Colonic mucosa (tissue), 4 donors: ENCODE measurements around the gene RAPGEF5. TPM values are rescaled to one million over a fixed set of nuclear protein-coding genes. Genes with fewer than 3 reads are reported as not detected.
"Not testable (repeated sequence)": the region's sequence is repeated elsewhere in the genome, so short reads cannot be mapped to it uniquely, and the experiment has no call there.

Experiments
- DNase-seq: peaks from one replicate; pipeline ENCODE4 v3.0.0-alpha.2; 2020
- H3K27ac ChIP-seq: fragments of 200-600 bp; one replicate; pipeline ENCODE4 v1.8.0; 2021
- H3K27me3 ChIP-seq: fragments of 200-600 bp; one replicate; pipeline ENCODE4 v1.8.0; 2021
- H3K36me3 ChIP-seq: fragments of 200-600 bp; one replicate; pipeline ENCODE4 v1.8.0; 2021
- H3K4me1 ChIP-seq: fragments of 200-600 bp; one replicate; pipeline ENCODE4 v1.8.0; 2021; ENCODE audit warnings: mild to moderate bottlenecking
- H3K4me3 ChIP-seq: fragments of 200-600 bp; one replicate; pipeline ENCODE4 v1.8.0; 2021
- H3K9ac ChIP-seq, 2 donors: one replicate each; pipeline ENCODE4 v1.7.0; 2013; ENCODE audit warnings: control low read depth in 2 of 2, low read depth in 2 of 2, low read length in 2 of 2
- H3K9me3 ChIP-seq: fragments of 200-600 bp; one replicate; pipeline ENCODE4 v1.8.0; 2021
- intact Hi-C: fragments of 100-400 bp; cut with DNase I; formaldehyde crosslinking; loops from one replicate; pipeline ENCODE4 v1.14.1; 2022
- total RNA-seq, 2 donors: library from RNA; stranded (reverse); fragmentation: NEBNext Ultra II Directional in 1 of 2; extraction: Animal tissue kit (Norgen Biotek cat#: 25700) in 1 of 2; gene quantifications; one replicate each; pipeline ENCODE4 v1.2.1, GENCODE V29; 2021
- TF ChIP-seq, protein P1 (sequence below): fragments of 200-600 bp; IDR thresholded peaks from one replicate; pipeline ENCODE4 v1.8.0; 2022; ENCODE audit warnings: antibody characterized with exemption, mild to moderate bottlenecking
- donor health status: healthy.
- donor health status: DM: no; HTN: no; CAD: no.
- donor health status: DM: no; HTN: no; CAD: no.

RAPGEF5 gene
- total RNA-seq, 2 donors from 2014 or later: 39.9 to 42.2 TPM

DNA sequence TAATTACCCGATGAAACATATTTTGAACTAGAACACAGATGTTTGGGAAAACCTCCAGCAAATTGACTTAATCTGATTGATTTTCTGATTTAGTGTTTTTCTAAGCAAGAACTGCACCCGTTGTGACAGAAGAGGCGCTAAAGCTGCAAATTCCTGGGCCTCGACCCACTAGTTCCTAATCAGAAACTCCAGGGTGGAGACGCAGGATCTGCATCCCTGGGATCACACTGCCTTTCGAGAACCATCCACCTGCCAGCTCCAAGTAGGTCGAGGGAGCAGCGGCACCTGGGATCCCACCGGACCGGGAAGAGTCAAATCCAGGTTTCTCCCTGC, 274.4 kb downstream of the RAPGEF5 start:
- intact Hi-C loops: no loop called here
- Histone ChIP-seq H3K36me3 (no peaks in the 10 kb centered on the region), H3K4me1 (no peaks in the 10 kb centered on the region), H3K9me3 (no peaks in the 10 kb centered on the region), H3K27ac (peak overlapping the region; percentile 73), H3K4me3 (peak overlapping the region; percentile 48), H3K27me3 (no peaks in the 10 kb centered on the region), H3K9ac (peak overlapping the region; percentile 43 to 68)
- TF ChIP-seq, protein P1, sequence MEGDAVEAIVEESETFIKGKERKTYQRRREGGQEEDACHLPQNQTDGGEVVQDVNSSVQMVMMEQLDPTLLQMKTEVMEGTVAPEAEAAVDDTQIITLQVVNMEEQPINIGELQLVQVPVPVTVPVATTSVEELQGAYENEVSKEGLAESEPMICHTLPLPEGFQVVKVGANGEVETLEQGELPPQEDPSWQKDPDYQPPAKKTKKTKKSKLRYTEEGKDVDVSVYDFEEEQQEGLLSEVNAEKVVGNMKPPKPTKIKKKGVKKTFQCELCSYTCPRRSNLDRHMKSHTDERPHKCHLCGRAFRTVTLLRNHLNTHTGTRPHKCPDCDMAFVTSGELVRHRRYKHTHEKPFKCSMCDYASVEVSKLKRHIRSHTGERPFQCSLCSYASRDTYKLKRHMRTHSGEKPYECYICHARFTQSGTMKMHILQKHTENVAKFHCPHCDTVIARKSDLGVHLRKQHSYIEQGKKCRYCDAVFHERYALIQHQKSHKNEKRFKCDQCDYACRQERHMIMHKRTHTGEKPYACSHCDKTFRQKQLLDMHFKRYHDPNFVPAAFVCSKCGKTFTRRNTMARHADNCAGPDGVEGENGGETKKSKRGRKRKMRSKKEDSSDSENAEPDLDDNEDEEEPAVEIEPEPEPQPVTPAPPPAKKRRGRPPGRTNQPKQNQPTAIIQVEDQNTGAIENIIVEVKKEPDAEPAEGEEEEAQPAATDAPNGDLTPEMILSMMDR: no peak
- no peak for DNase-seq

DNA sequence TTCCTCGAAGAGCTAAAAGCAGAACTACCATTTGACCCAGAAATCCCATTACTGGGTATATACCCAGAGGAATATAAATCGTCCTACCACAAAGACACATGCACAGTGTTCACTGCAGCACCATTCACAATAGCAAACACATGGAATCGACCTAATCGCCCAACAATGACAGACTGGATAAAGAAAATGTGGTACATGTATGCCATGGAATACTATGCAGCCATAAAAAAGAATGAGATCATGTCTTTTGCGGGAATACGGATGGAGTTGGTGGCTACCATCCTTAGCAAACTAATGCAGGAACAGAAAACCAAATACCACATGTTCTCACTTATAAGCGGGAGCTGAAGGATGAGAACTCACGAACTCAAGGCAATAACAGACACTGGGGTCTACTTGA, 276.7 kb downstream of the RAPGEF5 start:
- H3K27ac ChIP-seq, H3K36me3 ChIP-seq, H3K9ac ChIP-seq, H3K4me3 ChIP-seq, DNase-seq, H3K4me1 ChIP-seq, intact Hi-C loops, H3K27me3 ChIP-seq, H3K9me3 ChIP-seq: not testable (repeated sequence)

DNA sequence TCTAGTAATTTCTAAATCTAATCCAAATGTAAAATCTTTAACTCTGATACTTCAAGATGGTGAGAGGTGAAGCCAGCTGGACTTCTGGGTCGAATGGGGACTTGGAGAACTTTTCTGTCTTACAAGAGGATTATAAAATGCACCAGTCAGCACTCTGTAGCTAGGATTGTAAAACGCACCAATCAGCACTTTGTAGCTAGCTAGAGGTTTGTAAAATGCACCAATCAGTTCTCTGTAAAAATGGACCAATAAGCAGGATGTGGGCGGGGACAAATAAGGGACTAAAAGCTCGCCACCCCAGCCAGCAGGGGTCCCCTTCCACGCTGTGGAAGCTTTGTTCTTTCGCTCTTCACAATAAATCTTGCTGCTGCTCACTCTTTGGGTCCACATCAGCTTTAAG, 278.1 kb downstream of the RAPGEF5 start:
- H3K4me3 ChIP-seq, H3K9ac ChIP-seq, DNase-seq, H3K27ac ChIP-seq, H3K36me3 ChIP-seq, H3K9me3 ChIP-seq, H3K4me1 ChIP-seq, intact Hi-C loops, H3K27me3 ChIP-seq: not testable (repeated sequence)

DNA sequence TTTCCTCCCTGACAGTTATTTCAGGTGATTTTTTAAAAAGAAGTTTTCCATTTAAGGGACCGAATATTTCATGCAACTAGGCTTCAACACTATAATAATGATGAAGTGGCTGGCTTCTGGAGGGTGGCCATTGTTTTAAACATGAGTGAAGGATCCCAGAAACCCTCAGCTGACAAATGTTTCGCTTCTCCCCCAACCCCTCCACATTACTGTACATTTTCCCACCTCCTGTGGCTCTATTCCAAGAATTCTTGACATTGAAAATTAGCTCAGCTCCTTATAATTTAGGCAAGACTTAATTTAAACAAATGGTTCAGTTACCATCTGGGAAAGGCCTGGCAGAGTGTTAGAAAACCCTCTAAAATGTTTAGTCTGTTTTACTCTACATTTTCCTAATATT, 281.4 kb downstream of the RAPGEF5 start:
- Histone ChIP-seq H3K9ac (no peak overlapping the region), H3K27me3 (no peaks in the 10 kb centered on the region), H3K4me3 (no peak overlapping the region), H3K36me3 (no peaks in the 10 kb centered on the region), H3K4me1 (no peaks in the 10 kb centered on the region), H3K9me3 (no peaks in the 10 kb centered on the region), H3K27ac (no peak overlapping the region)
- no peak for DNase-seq
- TF ChIP-seq, protein P1: no peak
- intact Hi-C loops: no loop called here

DNA sequence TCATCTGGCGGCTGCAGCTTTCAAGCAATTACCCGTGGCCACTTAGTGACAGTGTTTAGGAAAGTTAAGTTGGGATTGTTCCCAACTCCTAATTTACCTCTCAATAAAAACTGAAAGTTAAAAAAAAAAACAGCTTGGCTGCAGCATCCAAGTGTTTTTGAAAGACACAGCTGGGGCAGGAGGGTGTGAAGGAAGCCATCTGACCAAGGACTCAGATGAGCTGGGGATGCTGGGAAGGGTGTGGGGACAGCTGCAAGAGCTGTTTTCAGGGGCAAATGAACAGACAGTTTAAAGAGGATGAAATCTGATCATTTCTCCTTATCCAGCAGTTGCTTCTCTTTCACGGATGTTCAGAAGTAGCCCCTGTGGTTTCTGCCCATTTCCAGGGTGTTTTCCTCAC, 282.1 kb downstream of the RAPGEF5 start:
- no peaks in the 10 kb centered on the region for H3K27me3 ChIP-seq
- H3K4me3 ChIP-seq: no peak overlapping the region
- TF ChIP-seq, protein P1: no peak
- H3K9ac ChIP-seq: no peak overlapping the region
- no peaks in the 10 kb centered on the region for H3K4me1 ChIP-seq
- intact Hi-C loops: no loop called here
- DNase-seq: no peak
- no peak overlapping the region for H3K27ac ChIP-seq
- H3K9me3 ChIP-seq: no peaks in the 10 kb centered on the region
- no peaks in the 10 kb centered on the region for H3K36me3 ChIP-seq

Other genes with a start within 250 kb of the RAPGEF5 start
- gene STEAP1B, start 143.0 kb upstream of the RAPGEF5 start, total RNA-seq: under 1 TPM; 0.21 to 0.30 TPM